ENCODE data around the gene RCOR3.
A peak's percentile ranks its signal among the peaks of the same experiment; 100 is the strongest.
"Not testable (repeated sequence)": the region's sequence is repeated elsewhere in the genome, so short reads cannot be mapped to it uniquely, and the experiment has no call there.

Gene RCOR3

DNA sequence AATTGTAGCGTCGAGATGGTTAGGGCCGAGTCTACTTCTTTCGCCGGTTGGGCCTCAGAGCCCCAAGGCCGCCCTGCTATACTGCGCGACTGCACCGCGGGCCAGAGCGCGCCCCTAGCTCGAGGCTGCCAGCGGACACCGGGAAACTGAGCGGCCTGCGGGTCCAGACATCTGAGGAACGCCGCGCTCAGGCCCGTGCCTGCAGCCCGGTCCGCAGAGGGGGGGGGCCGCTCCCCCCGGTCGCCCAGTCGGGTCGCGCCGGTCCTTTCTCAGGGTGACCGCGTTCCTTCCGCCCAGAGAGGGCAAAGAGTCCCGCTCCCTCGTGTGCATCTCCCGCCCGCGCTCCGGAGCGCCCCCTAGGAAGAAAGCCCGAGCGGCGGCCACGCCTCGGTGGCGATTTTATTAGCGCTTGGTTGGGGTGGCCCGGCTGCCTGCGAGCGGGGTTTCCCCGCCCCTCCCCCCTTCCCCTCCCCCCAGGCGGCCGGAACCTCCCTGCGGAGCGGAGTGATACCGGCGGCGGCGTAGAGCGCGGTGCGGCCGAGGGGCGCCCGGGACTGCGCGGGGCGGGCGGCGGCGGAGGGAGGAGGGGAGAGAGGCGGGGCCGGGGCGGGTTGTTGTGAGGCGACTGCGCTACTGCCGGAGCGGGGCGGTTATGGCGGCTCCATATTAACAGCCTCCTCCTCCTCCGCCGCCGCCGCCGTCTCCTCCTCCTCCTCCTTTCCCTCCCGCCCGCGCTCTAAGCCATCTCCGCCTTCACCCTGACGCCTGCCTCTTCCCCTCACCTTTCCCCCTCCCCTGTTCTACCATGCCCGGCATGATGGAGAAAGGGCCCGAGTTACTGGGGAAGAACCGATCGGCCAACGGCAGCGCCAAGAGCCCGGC, at the start of gene RCOR3:
Gene RCOR3, plus strand, starts transcription at position 611 of the 882 bp plus-strand sequence. Its CDS starts 195 bp downstream, at position 806.
- H3K4me3 ChIP-seq (ENCODE audit: low read depth, low read length), result peak within 1 kb of the TSS; percentile 83

DNA sequence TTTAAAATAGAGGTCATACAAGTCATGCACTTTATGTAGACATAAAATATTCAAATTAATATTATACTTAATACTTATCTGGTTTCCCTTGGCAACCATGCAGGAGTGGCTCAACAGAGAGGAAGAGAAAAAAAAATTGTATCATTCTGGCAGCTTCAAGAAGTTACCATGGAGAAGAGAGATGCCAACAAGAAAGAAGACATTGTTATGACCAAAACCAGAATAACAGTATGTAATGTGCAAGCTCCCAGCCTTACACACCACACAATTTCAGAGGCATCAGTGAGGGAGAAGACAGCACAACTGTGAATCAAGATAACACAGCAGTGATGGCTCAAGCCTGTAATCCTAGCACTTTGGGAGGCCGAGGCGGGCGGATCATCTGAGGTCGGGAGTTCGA, 49.1 kb upstream of the RCOR3 start:
- H3K4me3 ChIP-seq (ENCODE audit: low read depth, low read length), result no peak overlapping the region

DNA sequence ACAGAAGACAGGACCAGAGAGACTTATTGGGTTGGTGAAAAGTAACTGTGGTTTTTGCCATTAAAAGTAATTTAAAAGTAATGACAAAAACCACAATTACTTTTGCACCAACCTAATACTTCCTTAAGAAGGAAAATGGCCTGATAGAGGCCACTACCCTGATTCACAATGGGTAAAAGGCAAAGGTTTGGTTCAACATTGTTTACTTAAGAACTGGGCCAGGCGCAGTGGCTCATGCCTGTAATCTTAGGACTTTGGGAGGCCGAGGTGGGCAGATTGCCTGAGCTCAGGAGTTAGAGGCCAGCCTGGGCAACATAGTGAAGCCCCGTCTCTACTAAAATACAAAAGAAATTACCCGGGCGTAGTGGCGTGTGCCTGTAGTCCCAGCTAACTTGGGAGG, 48.2 kb upstream of the RCOR3 start:
- H3K4me3 ChIP-seq (ENCODE audit: low read depth, low read length), result no peak overlapping the region

DNA sequence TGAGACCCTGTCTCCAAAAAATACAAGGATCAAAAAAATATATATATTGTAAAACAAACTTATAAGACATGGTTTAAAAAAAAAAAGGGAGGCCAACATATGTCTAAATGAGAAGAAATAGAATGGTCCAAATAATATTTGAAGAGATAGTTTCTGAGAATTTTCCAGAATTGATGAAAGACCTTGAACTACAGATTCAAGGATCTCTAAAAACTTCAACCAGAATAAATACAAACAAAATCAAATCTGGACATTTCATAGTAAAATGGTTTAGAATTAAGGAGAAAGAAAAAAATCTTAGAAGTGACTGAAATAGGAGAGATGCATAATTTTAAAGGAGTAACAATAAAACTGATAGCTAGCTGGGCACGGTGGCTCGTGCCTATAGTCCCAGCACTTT, 45.5 kb upstream of the RCOR3 start:
- no peak overlapping the region for H3K4me3 ChIP-seq (ENCODE audit: low read depth, low read length)

DNA sequence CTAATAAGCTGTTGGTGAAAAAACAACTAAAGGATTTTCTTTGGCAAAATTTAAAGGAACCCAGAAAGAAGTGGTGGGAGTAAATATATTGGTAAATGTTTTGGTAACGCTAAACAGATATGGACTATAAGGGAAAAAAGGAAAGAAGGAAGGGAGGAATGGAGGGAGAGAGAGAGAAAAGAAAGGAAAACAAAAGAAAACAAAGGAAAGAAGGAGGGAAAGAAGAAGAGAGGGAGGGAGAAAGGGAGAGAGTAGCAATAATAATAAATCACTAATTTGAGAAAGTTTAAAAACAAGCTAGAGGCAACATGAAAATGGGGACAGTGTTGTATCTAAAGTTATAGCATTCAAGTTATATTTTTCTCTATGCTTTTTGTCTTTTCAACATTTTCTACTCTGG, 43.6 kb upstream of the RCOR3 start:
- no peak overlapping the region for H3K4me3 ChIP-seq (ENCODE audit: low read depth, low read length)

DNA sequence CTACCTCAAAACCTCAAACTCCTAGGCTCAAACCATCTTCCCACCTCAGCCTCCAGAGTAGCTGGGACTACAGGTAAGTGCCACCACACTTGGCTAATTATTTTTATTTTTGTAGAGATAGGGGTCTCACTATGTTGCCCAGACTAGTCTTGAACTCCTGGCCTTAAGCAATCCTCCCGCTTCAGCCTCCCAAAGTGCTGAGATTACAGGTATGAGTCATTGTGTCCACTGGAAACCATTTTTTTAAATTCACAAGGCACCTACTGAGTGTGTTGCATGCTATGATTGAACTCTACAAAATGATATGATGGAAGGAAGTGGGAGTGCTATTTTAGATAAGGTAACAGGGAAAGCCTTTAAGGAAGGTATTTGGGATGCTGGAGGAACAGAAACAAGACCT, 41.8 kb upstream of the RCOR3 start:
- H3K4me3 ChIP-seq (ENCODE audit: low read depth, low read length), result no peak overlapping the region

DNA sequence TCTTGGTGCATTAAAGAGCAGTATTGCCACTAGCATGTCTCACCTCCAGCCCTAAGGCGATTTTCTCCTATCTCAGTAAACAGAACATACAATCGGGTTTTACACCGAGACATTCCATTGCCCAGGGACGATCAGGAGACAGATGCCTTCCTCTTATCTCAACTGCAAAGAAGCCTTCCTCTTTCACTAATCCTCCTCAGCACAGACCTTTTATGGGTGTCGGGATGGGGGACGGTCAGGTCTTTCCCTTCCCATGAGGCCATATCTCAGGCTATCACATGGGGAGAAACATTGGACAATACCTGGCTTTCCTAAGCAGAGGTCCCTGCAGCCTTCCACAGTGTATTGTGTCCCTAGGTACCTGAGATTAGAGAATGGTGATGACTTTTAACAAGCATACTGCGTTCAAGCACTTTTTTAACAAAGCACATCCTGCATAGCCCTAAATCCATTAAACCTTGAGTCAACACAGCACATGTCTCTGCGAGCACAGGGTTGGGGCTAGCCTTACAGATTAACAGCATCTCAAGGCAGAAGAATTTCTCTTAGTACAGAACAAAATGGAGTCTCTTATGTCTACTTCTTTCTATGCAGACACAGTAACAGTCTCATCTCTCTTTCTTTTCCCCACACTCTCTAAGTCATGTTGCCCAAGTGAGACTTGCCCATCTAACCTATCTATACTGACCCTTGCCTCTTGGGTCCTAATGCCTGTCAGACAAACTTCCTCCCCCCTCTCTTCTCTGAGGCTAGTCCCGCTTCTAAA, 36.5 kb upstream of the RCOR3 start:
- not testable (repeated sequence) for H3K4me3 ChIP-seq (ENCODE audit: low read depth, low read length)

DNA sequence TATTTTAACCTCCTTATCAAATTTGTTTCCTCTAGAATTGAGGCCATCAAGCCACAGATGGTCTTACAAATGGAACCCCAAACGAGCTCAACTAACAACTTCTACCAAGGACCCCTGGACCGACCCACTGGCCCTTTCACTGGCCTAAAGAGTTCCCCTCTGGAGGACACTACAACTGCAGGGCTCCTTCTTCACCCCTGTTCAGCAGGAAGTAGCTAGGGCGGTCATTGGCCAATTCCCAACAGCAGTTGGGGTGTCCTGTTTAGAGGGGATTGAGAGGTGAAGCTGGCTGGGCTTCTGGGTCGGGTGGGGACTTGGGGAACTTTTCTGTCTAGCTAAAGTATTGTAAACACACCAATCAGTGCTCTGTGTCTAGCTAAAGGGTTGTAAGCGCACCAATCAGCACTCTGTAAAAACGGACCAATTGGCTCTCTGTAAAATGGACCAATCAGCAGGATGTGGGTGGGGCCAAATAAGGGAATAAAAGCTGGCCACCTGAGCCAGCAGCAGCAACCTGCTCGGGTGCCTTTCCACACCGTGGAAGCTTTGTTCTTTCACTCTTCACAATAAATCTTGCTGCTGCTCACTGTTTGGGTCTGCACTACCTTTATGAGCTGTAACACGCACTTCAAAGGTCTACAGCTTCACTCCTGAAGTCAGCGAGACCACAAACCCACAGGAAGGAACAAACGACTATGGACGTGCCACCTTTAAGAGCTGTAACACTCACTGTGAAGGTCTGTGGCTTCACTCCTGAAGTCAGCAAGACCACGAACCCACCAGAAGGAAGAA, 30.4 kb upstream of the RCOR3 start:
- H3K4me3 ChIP-seq (ENCODE audit: low read depth, low read length), result not testable (repeated sequence)

DNA sequence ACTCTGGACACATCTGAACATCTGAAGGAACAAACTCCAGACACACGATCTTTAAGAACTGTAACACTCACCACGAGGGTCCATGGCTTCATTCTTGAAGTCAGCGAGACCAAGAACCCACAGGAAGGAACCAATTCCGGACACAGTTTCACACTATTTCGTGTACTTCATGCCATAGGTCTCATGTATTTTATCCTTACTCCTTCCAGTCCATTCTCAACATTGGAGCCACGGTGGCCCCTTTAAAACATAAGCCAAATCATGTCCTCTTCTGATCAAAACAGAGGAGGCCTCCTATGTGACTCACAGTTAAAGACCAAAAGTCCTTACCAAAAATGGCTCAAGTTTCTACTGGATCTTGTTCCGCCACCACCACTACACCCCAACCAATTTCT, 29.8 kb upstream of the RCOR3 start:
- no peak overlapping the region for H3K4me3 ChIP-seq (ENCODE audit: low read depth, low read length)

DNA sequence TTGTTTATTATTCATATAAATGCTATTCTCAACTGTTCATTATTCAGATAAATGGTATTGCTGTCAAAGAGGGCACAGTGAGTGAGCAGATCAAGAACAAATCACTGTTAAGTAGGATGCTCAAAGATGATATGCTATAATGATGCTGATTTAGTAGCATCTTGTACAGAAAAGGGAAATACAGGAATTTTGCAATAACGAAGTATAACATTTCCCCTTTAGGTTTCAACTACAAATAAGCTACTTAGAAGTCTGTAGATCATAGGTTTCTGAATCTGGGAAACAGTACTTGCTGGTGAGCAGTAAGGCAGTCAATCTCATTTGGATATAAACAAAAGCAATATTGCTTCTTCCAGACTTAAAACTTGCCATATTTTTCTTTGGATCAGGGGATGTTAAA, 27.3 kb upstream of the RCOR3 start:
- H3K4me3 ChIP-seq (ENCODE audit: low read depth, low read length), result no peak overlapping the region

DNA sequence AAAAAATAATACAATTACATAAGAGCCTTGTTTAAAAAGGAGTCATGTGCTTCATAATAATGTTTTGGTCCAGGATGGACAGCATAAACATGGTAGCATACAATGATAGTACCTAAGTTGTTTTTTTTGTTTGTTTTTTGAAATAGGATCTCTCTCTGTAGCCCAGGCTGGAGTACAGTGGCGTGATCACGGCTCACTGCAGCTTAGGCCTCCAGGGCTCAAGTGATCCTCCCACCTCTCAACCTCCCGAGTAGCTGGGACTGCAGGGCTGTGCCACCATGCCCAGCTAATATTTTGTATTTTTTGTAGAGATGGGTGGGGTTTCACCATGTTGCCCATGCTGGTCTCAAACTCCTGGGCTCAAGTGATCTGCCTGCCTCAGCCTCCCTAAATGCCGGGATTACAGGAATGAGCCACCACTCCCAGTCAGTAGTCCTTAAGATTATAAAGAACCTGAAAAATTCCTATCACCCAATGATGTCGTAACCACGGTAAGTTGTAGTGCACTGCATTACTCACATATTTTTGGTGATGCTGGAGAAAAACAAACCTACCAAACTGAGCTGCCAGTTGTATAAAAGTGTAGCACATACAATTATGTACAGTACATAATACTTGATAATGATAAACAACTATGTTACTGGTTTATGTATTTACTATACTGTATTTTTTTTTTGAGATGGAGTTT, 22.4 kb upstream of the RCOR3 start:
- H3K4me3 ChIP-seq (ENCODE audit: low read depth, low read length), result no peak overlapping the region

DNA sequence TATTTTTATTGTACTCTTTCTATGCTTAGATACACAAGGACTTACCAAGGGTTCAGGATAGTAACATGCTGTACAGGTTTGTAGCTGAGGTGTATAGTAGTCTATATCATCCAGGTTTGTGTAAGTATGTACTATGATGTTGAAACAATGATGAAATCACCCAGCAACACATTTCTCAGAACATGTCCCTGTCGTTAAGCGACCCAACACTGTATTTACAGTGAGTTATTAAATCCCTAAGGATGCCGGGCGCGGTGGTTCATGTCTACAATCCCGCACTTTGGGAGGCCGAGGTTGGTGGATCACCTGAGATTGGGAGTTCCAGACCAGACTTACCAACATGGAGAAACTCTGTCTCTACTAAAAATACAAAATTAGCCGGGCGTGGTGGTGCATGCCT, 21.6 kb upstream of the RCOR3 start:
- no peak overlapping the region for H3K4me3 ChIP-seq (ENCODE audit: low read depth, low read length)

DNA sequence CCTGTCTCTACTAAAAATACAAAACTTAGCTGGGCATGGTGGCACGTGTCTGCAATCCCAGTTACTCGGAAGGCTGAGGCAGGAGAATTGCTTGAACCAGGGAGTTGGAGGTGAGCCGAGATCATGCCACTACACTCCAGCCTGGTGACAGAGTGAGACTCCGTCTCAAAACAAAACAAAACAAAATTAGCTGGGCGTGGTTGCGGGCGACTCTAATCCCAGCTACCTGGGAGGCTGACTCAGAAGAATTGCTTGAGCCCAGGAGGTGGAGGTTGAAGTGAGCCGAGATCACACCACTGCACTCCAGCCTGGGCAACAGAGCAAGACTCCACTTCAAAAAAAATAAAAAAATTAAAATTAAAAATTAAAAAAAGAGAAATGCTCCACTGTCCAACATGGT, 18.6 kb upstream of the RCOR3 start:
- not testable (repeated sequence) for H3K4me3 ChIP-seq (ENCODE audit: low read depth, low read length)

DNA sequence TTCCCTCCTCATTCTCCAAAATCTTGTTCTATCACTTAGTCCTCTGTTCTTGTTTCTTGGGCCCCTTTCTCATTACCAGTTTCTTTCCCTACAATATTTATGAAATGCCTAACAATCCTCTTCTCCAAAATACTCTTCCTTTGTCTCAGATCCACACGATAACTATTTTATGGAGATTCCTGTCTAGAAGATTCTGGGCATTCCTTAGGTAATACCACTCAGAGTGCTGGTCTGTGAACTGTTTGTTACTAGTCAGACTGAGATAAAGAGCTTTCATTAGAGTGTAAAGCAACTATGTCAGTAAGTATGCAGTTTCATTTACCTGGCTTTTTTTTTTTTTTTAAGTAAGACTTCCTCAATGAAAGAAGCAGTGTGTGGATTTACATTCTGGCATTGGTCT, 18.1 kb upstream of the RCOR3 start:
- H3K4me3 ChIP-seq (ENCODE audit: low read depth, low read length), result no peak overlapping the region

DNA sequence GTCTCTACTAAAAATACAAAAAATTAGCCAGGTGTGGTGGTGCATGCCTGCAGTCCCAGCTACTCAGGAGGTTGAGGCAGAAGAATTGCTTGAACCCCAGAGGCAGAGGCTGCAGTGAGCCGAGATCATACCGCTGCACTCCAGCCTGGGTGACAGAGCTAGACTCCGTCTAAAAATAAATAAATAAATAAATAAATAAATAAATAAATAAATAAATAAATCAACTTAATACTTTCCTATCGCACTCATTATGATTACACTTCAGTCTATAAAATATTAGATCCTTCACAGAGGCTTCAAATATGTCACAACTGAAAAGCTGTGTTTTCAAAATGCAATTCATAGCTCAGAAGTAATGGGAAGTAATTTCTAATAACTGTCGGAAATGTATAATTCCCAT, 15.5 kb upstream of the RCOR3 start:
- H3K4me3 ChIP-seq (ENCODE audit: low read depth, low read length), result not testable (repeated sequence)

DNA sequence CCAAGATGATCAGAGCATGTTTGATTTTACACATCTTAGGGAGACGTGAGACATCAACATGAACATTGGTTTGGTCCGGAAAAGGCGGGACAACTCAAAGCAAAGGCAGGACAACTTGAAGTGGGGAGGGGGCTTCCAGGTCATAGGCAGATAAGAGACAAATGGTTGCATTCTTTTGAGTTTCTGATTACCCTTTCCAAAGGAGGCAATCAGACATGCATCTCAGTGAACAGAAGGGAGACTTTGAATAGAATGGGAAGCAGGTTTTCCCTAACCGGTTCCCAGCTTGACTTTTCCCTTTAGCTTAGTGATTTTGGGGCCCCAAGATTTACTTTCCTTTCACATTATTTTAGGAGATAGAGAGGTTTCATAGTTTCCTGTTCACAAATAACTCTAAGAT, 12.6 kb upstream of the RCOR3 start:
- not testable (repeated sequence) for H3K4me3 ChIP-seq (ENCODE audit: low read depth, low read length)

DNA sequence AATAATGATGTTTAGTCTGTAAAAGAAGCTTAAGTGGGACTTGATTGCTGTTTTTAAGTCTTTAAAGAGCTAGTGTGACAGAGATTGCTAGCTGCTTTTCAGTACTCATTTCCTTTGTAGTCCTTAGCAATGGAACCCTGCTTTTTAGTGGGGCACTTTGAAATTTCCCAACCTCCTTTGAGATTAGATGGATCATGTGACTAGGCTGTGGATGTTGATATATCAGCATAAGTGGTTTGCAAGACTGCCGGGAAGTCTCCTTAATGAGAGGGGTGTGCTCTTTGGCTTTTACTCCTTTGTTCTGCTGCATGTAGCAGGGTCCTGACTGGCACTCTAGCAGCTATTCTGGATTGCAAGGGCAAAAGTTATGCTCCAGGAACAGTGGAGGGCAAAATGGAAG, 11.2 kb upstream of the RCOR3 start:
- no peak overlapping the region for H3K4me3 ChIP-seq (ENCODE audit: low read depth, low read length)

DNA sequence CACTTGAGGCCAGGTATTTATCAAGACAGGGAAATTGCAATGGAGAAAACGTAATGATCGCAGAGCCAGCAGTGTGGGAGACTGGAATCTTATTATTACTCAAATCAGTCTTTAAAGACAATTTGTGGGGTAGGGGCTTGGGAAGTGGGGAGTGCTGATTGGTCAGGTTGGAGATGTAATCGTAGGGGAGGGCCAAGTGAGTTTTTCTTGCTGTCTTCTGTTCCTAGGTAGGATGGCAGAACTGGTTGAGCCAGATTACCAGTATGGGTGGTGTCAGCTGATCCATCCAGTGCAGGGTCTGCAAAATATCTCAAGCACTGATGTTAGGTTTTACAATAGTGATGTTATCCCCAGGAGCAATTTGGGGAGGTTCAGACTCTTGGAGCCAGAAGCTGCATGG, 9.6 kb upstream of the RCOR3 start:
- H3K4me3 ChIP-seq (ENCODE audit: low read depth, low read length), result not testable (repeated sequence)

DNA sequence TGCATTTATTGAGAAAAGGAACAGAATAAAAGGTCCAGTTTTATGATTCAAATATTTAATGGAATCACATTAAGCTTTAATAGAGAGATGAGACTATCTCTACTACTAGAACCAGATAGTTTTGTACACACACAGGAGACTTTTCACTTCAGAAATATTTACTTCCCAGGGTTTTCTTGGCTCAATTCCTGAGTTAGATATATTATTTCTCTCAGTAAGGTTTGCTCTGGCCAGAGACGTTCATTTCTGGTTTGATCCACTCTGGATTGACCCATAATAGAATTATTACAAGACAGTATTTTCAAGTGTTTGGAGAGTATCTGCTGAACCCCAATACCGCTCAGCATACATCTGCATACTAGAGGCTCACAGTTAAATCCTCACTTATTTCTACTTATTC, 1.3 kb upstream of the RCOR3 start:
- peak overlapping the region; percentile 81 for H3K4me3 ChIP-seq (ENCODE audit: low read depth, low read length)

DNA sequence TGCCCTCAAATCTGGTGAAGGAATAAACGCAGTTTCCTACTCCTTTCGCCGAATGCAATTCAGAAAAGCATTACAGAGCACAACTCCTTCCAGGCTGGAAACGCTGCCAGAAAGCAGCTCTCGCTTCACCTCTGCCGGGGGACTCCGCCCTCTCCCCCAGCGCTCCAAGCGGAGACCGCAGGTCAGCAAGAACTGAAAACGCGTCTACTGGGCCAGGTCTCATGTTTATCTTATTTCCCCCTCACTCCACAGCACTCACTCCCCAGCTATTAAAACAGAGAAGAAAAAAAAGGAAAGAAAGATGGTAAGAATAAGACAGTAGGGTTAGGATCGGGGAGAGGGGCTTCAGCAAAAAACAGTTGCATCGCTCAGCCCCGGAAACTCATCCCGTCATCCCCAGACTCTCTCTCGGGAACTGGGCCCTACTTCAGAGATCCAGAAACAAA, 833 bp upstream of the RCOR3 start:
- peak overlapping the region; percentile 81 for H3K4me3 ChIP-seq (ENCODE audit: low read depth, low read length)

DNA sequence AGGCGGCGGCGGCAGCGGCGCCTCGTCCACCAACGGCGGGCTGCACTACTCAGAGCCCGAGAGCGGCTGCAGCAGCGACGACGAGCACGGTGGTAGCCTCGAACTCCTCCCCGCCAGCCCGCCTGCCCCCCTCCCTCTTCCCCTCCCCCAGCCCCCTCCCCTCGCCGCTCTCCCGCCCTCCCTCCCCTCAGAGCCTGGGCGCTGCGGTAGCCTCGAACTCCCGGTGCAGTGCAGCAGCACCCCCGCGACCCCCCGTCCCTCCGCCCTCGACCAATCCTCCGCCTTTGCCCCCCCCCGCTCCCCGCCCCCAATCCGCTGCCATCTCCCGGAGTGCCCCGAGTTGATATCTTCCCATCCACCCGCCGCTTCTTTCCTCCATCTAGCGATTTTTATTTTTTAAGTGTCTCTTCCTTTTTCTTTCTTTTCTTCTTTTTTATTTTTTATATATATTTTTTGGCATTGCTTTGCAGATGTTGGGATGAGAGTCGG, 516 bp downstream of the RCOR3 start:
- H3K4me3 ChIP-seq (ENCODE audit: low read depth, low read length), result peak overlapping the region; percentile 83

All from iPS-11a (cell line).